Testis (tissue), 3 donors: ENCODE results near the gene TWF2. TPM values are rescaled to one million over a fixed set of nuclear protein-coding genes. Genes with fewer than 3 reads are reported as not detected.

ENCODE experiments used
- DNase-seq: peaks from one replicate; pipeline ENCODE4 v3.0.0-alpha.2; 2019
- H3K27ac ChIP-seq, 2 donors: fragments of 200-600 bp; sonication (generic); one replicate each; pipeline ENCODE4 v1.5.1; 2019
- H3K27me3 ChIP-seq: fragments of 200-600 bp; sonication (generic); one replicate; pipeline ENCODE4 v1.5.1; 2019
- H3K36me3 ChIP-seq: fragments of 200-600 bp; sonication (generic); one replicate; pipeline ENCODE4 v1.5.1; 2017; ENCODE audit warnings: low read depth; ENCODE audit errors: missing control alignments
- H3K4me1 ChIP-seq: fragments of 200-600 bp; sonication (generic); one replicate; pipeline ENCODE4 v1.5.1; 2019
- H3K4me3 ChIP-seq, 2 donors: fragments of 200-600 bp; sonication (generic); one replicate each; pipeline ENCODE4 v1.5.1; 2017 to 2019
- H3K9me3 ChIP-seq: fragments of 200-600 bp; sonication (generic); one replicate; pipeline ENCODE4 v1.5.1; 2017
- POLR2A ChIP-seq: fragments of 450-650 bp; IDR thresholded peaks from one replicate; pipeline ENCODE4 v1.6.1; 2017; ENCODE audit warnings: antibody characterized with exemption, mild to moderate bottlenecking, moderate library complexity
- WGBS, 2 donors: methylation state at CpG; one replicate each; pipeline ENCODE4 v1.1.5; 2018; 5-methylcytosine and 5-hydroxymethylcytosine counted together
- intact Hi-C: fragments of 100-400 bp; cut with DNase I; formaldehyde crosslinking; loops from one replicate; pipeline ENCODE4 v1.15.1; 2023; ENCODE audit warnings: low total_unique reads
- polyA plus RNA-seq: library from polyadenylated mRNA; stranded (reverse); fragments of 350-450 nt; fragmentation: Illumina TruSeq; extraction: RNeasy Lipid Tissue Mini Kit (QIAGEN cat#74804); gene quantifications from one replicate; pipeline ENCODE4 v1.2.3, GENCODE V29; 2014; ENCODE audit warnings: low read depth, low replicate concordance; ENCODE audit not compliant: insufficient read depth
- total RNA-seq, 2 donors: library from RNA; depleted of rRNA; stranded (reverse); fragments of >200 nt; gene quantifications; one replicate each; pipeline ENCODE4 v1.2.3, GENCODE V29; 2016
- TF ChIP-seq, protein P1 (sequence below), 3 experiments: fragments of 450-650 bp in 2 of 3; fragments of 200-600 bp in 1 of 3; sonication (generic) in 1 of 3; IDR thresholded peaks; one replicate each; pipeline ENCODE4 v1.5.1; 2016 to 2019; ENCODE audit warnings: antibody characterized with exemption in 3 of 3, mild to moderate bottlenecking in 2 of 3, moderate library complexity in 1 of 3

Gene TWF2
- total and polyA plus RNA-seq, 3 donors from 2014 or later = 30.0 to 58.1 (median 36.5) TPM

DNA sequence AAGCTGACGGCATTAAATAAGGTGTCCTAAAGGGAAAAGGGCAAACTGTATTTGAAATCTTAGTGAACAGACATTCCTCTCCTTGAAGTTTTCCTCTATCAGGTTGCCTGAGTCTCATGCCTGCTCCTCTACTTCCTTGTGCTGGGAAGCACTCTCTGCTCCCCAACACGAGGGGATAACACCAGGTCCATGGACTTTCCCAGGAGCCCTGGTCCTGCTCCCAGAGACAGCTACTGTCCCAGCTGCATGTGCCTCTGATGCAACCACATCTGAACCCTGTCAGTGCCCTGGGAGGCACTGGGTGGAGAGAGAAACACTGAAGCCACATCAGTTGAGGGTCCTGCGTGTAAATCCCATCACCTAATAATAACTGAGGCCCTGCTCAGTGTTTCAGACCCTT lies 20.9 kb downstream of the TWF2 start:
- H3K27me3 ChIP-seq = no peaks in the 10 kb centered on the region
- intact Hi-C loops = no loop called here
- peaks cover 16% of the 10 kb centered on the region for H3K4me1 ChIP-seq
- no peaks in the 10 kb centered on the region for H3K9me3 ChIP-seq
- no peaks in the 10 kb centered on the region for H3K36me3 ChIP-seq
- H3K27ac ChIP-seq = no peak overlapping the region
- WGBS, 2 donors = 85 to 88% methylated on average over 3 of the region's 3 CpGs
- H3K4me3 ChIP-seq = no peak overlapping the region
- TF ChIP-seq, protein P1, sequence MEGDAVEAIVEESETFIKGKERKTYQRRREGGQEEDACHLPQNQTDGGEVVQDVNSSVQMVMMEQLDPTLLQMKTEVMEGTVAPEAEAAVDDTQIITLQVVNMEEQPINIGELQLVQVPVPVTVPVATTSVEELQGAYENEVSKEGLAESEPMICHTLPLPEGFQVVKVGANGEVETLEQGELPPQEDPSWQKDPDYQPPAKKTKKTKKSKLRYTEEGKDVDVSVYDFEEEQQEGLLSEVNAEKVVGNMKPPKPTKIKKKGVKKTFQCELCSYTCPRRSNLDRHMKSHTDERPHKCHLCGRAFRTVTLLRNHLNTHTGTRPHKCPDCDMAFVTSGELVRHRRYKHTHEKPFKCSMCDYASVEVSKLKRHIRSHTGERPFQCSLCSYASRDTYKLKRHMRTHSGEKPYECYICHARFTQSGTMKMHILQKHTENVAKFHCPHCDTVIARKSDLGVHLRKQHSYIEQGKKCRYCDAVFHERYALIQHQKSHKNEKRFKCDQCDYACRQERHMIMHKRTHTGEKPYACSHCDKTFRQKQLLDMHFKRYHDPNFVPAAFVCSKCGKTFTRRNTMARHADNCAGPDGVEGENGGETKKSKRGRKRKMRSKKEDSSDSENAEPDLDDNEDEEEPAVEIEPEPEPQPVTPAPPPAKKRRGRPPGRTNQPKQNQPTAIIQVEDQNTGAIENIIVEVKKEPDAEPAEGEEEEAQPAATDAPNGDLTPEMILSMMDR (IDR thresholded peaks at IDR 0.05) = no peak
- TF ChIP-seq POLR2A = no peak
- no peak for DNase-seq

DNA sequence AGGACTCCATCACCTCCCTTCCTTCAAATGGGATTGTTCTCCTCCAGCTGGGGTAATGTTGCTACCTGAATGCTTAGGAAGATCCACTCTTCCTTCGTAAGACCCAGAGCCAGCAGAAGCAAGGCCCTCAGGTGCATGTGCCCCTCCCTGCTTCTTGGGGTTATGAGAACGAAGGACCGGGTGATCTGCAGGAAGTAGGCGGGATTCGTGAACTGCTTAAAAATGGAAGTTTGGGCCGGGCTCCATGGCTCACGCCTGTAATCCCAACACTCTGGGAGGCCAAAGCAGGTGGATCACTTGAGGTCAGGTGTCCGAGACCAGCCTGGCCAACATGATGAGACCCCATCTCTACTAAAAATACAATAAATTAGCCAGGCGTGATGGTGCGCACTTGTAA lies 21.6 kb downstream of the TWF2 start:
- Histone ChIP-seq H3K27ac (no peak overlapping the region), H3K9me3 (no peaks in the 10 kb centered on the region), H3K36me3 (no peaks in the 10 kb centered on the region), H3K27me3 (no peaks in the 10 kb centered on the region), H3K4me1 (peaks cover 15% of the 10 kb centered on the region), H3K4me3 (no peak overlapping the region)
- TF ChIP-seq, protein P1 (IDR thresholded peaks at IDR 0.05) = no peak
- TF ChIP-seq POLR2A = no peak
- WGBS, 2 donors = 72 to 88% methylated on average over 10 of the region's 10 CpGs
- intact Hi-C loops = no loop called here
- DNase-seq = no peak

GRCh38 chr3:52216585-52217408 lies 22.2 kb downstream of the TWF2 start:
- DNase-seq = no peak
- H3K4me1 ChIP-seq = peaks cover 9% of the 10 kb centered on the region
- H3K36me3 ChIP-seq = no peaks in the 10 kb centered on the region
- H3K9me3 ChIP-seq = no peaks in the 10 kb centered on the region
- no peaks in the 10 kb centered on the region for H3K27me3 ChIP-seq
- intact Hi-C loops = no loop called here
- H3K4me3 ChIP-seq = no peak overlapping the region
- H3K27ac ChIP-seq = no peak overlapping the region
- no peak for TF ChIP-seq POLR2A
- TF ChIP-seq, protein P1 (IDR thresholded peaks at IDR 0.05) = no peak
- WGBS, 2 donors = 56 to 57% methylated on average over 13 of the region's 13 CpGs

- Histone ChIP-seq H3K36me3 (no peaks in the 10 kb centered on the region), H3K27ac (no peak overlapping the region), H3K4me3 (no peak overlapping the region), H3K27me3 (no peaks in the 10 kb centered on the region), H3K4me1 (peaks cover 9% of the 10 kb centered on the region), H3K9me3 (no peaks in the 10 kb centered on the region)
- TF ChIP-seq, protein P1 (IDR thresholded peaks at IDR 0.05) = no peak
- no peak for TF ChIP-seq POLR2A
- DNase-seq = no peak
- WGBS, 2 donors = 86 to 91% methylated on average over 7 of the region's 7 CpGs
- intact Hi-C loops = no loop called here
Measured at GRCh38 chr3:52215351-52215750, 23.6 kb downstream of the TWF2 start.

DNA sequence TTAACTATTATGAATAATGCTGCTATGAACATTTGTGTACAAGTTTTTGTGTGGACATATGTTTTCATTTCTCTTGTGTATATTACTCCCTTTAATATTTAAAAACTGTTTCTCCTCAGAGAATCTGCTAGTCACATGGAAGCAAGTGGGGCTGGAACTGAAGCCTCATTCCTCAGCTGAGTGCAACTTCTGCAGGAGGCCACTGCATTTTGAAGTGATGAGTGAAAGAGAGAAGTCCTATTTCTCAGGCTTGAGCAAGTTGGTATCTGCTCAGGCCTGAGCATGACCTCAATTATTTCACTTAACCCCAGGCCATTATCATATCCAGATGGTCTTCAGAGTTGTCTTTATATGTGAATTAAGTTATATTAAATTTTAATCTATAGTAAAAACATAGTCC lies 25.1 kb downstream of the TWF2 start:
- no peaks in the 10 kb centered on the region for H3K27me3 ChIP-seq
- H3K4me1 ChIP-seq = peaks cover 9% of the 10 kb centered on the region
- no peaks in the 10 kb centered on the region for H3K9me3 ChIP-seq
- no peak overlapping the region for H3K27ac ChIP-seq
- intact Hi-C loops = no loop called here
- DNase-seq = no peak
- H3K36me3 ChIP-seq = no peaks in the 10 kb centered on the region
- H3K4me3 ChIP-seq = no peak overlapping the region
- no peak for TF ChIP-seq POLR2A
- TF ChIP-seq, protein P1 (IDR thresholded peaks at IDR 0.05) = no peak
